Activated B cell treated with CpG ODN at 0.5 μM for 24 hours (primary cell): ENCODE data around the gene NCOR2. TPM values are rescaled to one million over a fixed set of nuclear protein-coding genes. Genes with fewer than 3 reads are reported as not detected.
A peak's percentile ranks its signal among the peaks of the same experiment; 100 is the strongest.

Experiments
- ATAC-seq: fragments of 200-7000 bp; cut with Tn5 transposase; one replicate; pipeline ENCODE4 v1.10.0; 2021; ENCODE audit warnings: low read depth, mild to moderate bottlenecking, moderate library complexity
- CTCF ChIA-PET: fragments of 350-600 bp; sonication (Branson Sonifier 250); formaldehyde crosslinking; loops from one replicate; lab custom pipeline; 2021; ENCODE audit warnings: antibody characterized with exemption; lab: Charles Lee
- POLR2A ChIA-PET: fragments of 350-600 bp; sonication (Branson Sonifier 250); formaldehyde crosslinking; loops from one replicate; lab custom pipeline; 2021; ENCODE audit warnings: antibody characterized with exemption; lab: Charles Lee
- DNase-seq: peaks from one replicate; pipeline ENCODE4 v3.0.0; 2022
- H3K27ac Mint-ChIP-seq: one replicate; pipeline ENCODE4 v1.8.0; 2020; ENCODE audit warnings: mixed read lengths
- H3K27me3 Mint-ChIP-seq: one replicate; pipeline ENCODE4 v1.8.0; 2021; ENCODE audit warnings: mixed read lengths
- H3K36me3 Mint-ChIP-seq: one replicate; pipeline ENCODE4 v1.8.0; 2021; ENCODE audit warnings: low read depth, mixed read lengths
- H3K4me1 Mint-ChIP-seq: one replicate; pipeline ENCODE4 v1.8.0; 2021; ENCODE audit warnings: mixed read lengths
- H3K4me3 Mint-ChIP-seq: one replicate; pipeline ENCODE4 v1.8.0; 2020; ENCODE audit warnings: mild to moderate bottlenecking, mixed read lengths
- H3K9me3 Mint-ChIP-seq: one replicate; pipeline ENCODE4 v1.8.0; 2020; ENCODE audit warnings: mixed read lengths
- CTCF ChIP-seq: fragments of 200-600 bp; IDR thresholded peaks from one replicate; pipeline ENCODE4 v1.8.0; 2022; ENCODE audit warnings: antibody characterized with exemption, mild to moderate bottlenecking
- intact Hi-C: fragments of 100-400 bp; cut with micrococcal nuclease; formaldehyde crosslinking; loops from one replicate; pipeline ENCODE4 v1.15.1; 2024
- total RNA-seq: library from RNA; stranded (reverse); gene quantifications from 2 replicates; pipeline ENCODE4 v1.2.3, GENCODE V29; 2022

Gene NCOR2
- total RNA-seq, 1 donor from 2014 or later = 154 TPM

- peak overlapping the region; percentile 54 for H3K4me3 Mint-ChIP-seq
- CTCF ChIA-PET = interaction anchor here (0.8 kb wide), 1 partner anchor 135 kb away, joined by 4 read pairs; no protein-coding TSS in a partner anchor
- POLR2A ChIA-PET = interaction anchor here (0.9 kb wide), 1 partner anchor 17 kb away, joined by 3 read pairs; no protein-coding TSS in a partner anchor
Measured at GRCh38 chr12:124593176-124593575, 25.8 kb upstream of the NCOR2 start.

GRCh38 chr12:124592481-124593160 lies 25.2 kb upstream of the NCOR2 start:
- H3K36me3 Mint-ChIP-seq = no peaks in the 10 kb centered on the region
- ATAC-seq (peak; percentile 90), DNase-seq (peak; percentile 30)
- POLR2A ChIA-PET = interaction anchor here (0.9 kb wide), 2 partner anchors 16 to 181 kb away, joined by 3 to 17 read pairs; no protein-coding TSS in a partner anchor
- peak overlapping the region; percentile 54 for H3K4me3 Mint-ChIP-seq
- TF ChIP-seq CTCF = no peak
- H3K27ac Mint-ChIP-seq = peak overlapping the region; percentile 72
- peaks cover 36% of the 10 kb centered on the region for H3K4me1 Mint-ChIP-seq
- H3K9me3 Mint-ChIP-seq = no peaks in the 10 kb centered on the region
- H3K27me3 Mint-ChIP-seq = peaks cover 2% of the 10 kb centered on the region
- CTCF ChIA-PET = interaction anchor here (0.8 to 1.3 kb wide), 2 partner anchors 13 to 135 kb away, joined by 3 to 4 read pairs; no protein-coding TSS in a partner anchor
- intact Hi-C loops = loop anchor here (1.0 to 2.0 kb wide), 2 partner anchors 16 to 24 kb away; no protein-coding TSS in a partner anchor

More at GRCh38 chr12:124593176-124593575, 25.8 kb upstream of the NCOR2 start:
- Mint-ChIP-seq H3K27ac (no peak overlapping the region), H3K36me3 (no peaks in the 10 kb centered on the region), H3K9me3 (no peaks in the 10 kb centered on the region), H3K4me1 (peaks cover 36% of the 10 kb centered on the region), H3K27me3 (peaks cover 2% of the 10 kb centered on the region)
- intact Hi-C loops = loop anchor here (2.0 kb wide), 1 partner anchor 16 kb away; no protein-coding TSS in a partner anchor
- DNase-seq (no peak), ATAC-seq (no peak)
- no peak for TF ChIP-seq CTCF

GRCh38 chr12:124592050-124592449 lies 24.6 kb upstream of the NCOR2 start:
- ChIA-PET POLR2A (interaction anchor here (0.9 kb wide), 1 partner anchor 182 kb away, joined by 17 read pairs; no protein-coding TSS in a partner anchor), CTCF (interaction anchor here (1.3 kb wide), 1 partner anchor 12 kb away, joined by 3 read pairs; no protein-coding TSS in a partner anchor)
- ATAC-seq (no peak), DNase-seq (no peak)
- Mint-ChIP-seq H3K9me3 (no peaks in the 10 kb centered on the region), H3K4me1 (peaks cover 36% of the 10 kb centered on the region), H3K36me3 (no peaks in the 10 kb centered on the region), H3K4me3 (peak overlapping the region; percentile 54), H3K27me3 (peaks cover 2% of the 10 kb centered on the region), H3K27ac (peak overlapping the region; percentile 60)
- intact Hi-C loops = loop anchor here (1.0 to 2.0 kb wide), 2 partner anchors 17 to 24 kb away; no protein-coding TSS in a partner anchor
- no peak for TF ChIP-seq CTCF

GRCh38 chr12:124590447-124590846 lies 23.0 kb upstream of the NCOR2 start:
- DNase-seq (no peak), ATAC-seq (no peak)
- ChIA-PET POLR2A (no interaction called here), CTCF (no interaction called here)
- H3K27ac Mint-ChIP-seq = no peak overlapping the region
- H3K36me3 Mint-ChIP-seq = no peaks in the 10 kb centered on the region
- H3K9me3 Mint-ChIP-seq = no peaks in the 10 kb centered on the region
- intact Hi-C loops = no loop called here
- peaks cover 6% of the 10 kb centered on the region for H3K27me3 Mint-ChIP-seq
- H3K4me1 Mint-ChIP-seq = peaks cover 36% of the 10 kb centered on the region
- no peak overlapping the region for H3K4me3 Mint-ChIP-seq
- no peak for TF ChIP-seq CTCF

- intact Hi-C loops = no loop called here
- no peaks in the 10 kb centered on the region for H3K9me3 Mint-ChIP-seq
- H3K36me3 Mint-ChIP-seq = no peaks in the 10 kb centered on the region
- TF ChIP-seq CTCF = no peak
- CTCF ChIA-PET = no interaction called here
- peaks cover 33% of the 10 kb centered on the region for H3K4me1 Mint-ChIP-seq
- peaks cover 6% of the 10 kb centered on the region for H3K27me3 Mint-ChIP-seq
- no peak overlapping the region for H3K4me3 Mint-ChIP-seq
- no peak overlapping the region for H3K27ac Mint-ChIP-seq
- DNase-seq = no peak
- POLR2A ChIA-PET = no interaction called here
- no peak for ATAC-seq
Measured at GRCh38 chr12:124588751-124589267, 21.4 kb upstream of the NCOR2 start.
